ENCODE results near the gene CCDC187.

Gene CCDC187

DNA sequence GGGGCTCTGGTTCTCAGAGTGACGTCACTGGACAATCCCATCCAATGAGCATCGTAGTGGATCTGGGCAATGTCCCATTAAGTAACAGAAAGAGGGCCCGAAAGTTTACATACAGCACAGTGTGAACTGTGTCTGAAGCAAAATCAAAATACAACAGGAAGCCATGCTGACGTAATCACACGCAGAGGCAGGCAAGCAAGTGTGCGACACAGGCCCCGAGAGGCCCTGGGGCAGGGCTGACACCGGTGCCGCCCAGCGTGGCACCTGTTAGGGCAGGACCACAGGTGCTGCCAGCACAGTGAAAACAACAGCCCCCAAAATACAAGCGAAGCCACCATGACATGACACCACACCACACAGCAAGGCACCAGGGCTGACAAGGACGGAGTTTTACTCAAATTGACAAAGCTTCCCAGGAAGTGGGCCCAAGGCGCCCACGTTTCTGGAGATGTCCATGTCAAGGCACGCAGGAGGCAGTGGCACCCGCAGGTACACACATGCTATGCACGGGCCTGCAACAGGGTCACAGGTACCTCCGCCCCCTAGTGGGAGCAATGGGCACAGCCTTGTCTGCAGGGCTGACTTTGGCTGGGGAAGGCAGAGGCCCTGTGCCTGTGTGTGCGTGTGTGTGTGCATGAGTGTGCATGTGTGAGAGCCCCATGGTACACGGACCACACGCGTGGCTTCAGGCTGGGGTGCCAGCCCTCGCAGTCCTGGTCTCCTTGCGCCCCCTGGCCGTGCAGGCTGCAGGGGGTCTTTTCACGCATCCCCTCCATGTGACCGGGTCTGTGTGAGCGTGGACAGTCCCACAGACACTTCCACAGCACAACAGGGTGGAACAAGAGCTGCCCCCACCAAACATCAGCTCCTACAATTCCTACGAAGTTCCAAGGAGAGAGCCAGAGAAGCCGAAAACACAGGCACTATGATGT lies 77.9 kb downstream of the CCDC187 start:
- peak; percentile 47 to 58 for DNase-seq (ENCODE audit: low read depth in 2 of 2)

- no peak for DNase-seq (ENCODE audit: low read depth in 2 of 2)
Observed at GRCh38 chr9:136225366-136225747, 78.5 kb downstream of the CCDC187 start.

DNA sequence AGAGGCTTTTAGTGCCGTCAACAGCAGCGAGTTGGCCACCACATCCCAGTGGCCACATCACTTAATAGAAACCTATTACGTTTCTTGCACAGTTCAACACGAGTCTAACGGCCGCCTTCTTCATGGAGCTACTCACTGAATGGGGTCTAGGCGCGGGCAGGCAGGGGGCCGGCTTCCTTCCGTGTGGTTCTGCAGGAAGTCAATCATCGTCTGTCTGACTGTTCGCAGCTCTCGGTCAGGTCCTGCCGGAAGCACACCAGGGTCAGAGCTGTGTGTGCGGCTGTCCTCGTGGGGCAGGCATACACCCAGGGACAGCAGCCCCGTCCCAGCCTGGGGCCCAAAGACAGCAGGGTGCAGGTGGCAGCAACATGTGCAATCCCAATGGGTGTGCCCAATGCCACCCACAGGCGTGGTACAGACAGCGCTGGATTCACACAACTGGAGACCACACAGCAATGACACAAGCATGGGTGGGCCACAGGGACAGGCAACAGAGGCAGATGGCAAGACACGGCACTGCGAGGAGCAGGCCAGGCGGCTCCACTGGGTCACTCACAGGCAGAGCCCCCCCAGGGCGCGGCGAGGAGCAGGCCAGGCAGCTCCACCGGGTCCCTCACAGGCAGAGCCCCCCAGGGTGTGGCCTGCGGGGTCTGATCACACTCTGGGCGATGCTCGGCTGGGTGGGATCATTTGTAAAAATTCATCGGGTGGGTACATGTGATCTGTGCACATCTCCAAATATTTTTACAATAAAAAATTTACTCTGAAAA lies 79.8 kb downstream of the CCDC187 start:
- DNase-seq (ENCODE audit: low read depth in 2 of 2): no peak

DNA sequence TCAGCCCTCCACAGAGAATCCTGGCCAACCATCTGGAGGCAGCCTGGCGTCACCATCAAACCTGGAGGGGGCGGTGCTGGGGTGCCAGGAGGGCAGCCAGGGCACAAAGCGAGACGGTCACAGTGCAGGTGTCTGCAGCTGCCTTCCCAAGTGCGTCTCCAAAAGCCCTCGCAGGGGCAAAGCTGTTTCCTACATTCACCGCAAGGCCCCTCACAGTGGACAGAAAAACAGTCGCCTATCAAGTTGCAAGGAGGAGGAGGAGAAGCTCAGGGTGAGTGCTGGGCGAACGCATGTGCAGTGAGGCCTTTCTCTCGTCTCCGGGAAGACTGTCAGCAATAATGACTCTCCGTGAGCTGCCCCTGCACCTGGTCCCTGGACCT lies 81.0 kb downstream of the CCDC187 start:
- DNase-seq (ENCODE audit: low read depth in 2 of 2): no peak

GRCh38 chr9:136222166-136222905 lies 81.6 kb downstream of the CCDC187 start:
- no peak for DNase-seq (ENCODE audit: low read depth in 2 of 2)

DNA sequence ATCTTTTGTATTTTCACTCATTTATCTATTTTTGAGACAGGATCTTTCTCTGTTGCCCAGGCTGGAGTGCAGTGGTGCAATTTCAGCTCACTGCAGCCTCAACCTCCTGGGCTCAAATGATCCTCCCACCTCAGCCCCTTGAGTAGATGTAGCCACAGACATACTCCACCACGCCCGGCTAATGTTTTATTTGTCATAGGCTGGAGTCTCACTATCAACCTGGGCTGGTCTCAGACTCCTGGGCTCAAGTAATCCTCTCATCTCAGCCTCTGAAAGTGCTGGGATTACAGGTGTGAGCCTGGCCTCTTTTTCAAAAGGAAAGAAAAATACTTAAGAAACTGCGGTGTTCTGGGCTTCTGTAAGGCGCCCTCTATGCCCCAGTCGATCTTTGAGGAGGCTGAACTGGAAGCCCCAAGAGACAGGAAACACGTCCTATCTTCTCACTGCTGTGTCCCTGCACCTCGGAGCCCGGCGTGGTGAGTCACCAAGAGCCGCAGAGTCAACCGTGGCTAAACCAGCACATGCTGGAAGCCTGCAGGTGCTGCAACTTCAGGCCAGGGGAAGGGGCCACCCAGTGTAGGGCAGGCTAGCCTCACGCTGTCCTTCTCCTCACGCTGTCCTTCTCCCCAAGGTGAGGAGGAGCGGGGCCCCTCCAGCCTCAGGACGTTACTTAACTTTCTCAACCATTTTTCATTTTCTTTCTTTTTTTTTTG lies 83.7 kb downstream of the CCDC187 start:
- DNase-seq (ENCODE audit: low read depth in 2 of 2): peak in 1 of 2 donors; percentile 21

GRCh38 chr9:136219276-136219675 lies 84.6 kb downstream of the CCDC187 start:
- DNase-seq (ENCODE audit: low read depth in 2 of 2): no peak

DNA sequence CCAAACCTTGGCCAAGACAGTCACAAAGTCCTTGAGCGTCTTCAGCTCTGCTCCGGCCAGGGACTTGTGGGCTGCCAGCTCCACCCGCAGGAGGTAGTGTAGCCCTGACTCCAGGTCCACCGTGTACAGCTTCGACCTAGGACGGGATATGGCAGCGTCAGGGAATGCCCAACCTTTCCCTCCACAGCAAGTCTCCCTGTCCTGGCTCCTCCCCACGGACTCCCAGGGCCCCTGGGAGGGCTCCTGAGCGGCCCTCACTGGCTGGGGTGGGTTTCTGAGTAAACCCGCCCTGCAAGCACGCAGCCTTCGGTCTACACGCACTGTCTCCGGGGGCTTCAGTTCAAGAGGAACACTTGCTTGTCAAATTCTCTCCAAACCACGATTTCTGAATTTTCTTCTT lies 85.2 kb downstream of the CCDC187 start:
- DNase-seq (ENCODE audit: low read depth in 2 of 2): no peak

GRCh38 chr9:136218271-136218670 lies 85.6 kb downstream of the CCDC187 start:
- no peak for DNase-seq (ENCODE audit: low read depth in 2 of 2)

GRCh38 chr9:136216541-136217244 lies 87.2 kb downstream of the CCDC187 start:
- no peak for DNase-seq (ENCODE audit: low read depth in 2 of 2)

DNA sequence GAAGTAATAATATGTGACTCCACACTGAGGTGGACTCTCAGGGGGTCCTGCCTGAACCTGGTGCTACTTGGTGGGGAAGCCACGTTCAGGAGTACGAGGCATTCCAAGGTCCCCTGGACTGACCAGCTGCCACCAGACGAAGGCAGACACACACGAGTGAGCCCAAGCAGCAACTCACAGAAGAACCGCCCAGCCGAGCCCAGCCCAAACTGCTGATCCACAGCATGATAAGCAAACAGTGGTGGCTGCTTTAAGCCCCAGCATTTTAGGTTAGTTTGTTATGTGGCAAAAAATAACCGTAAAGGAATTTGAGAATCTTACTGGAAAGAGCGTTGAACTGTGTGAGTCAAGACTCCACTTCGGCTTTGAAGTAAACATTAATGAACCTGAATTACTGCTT lies 90.2 kb downstream of the CCDC187 start:
- DNase-seq (ENCODE audit: low read depth in 2 of 2): no peak

GRCh38 chr9:136212345-136212950 lies 91.4 kb downstream of the CCDC187 start:
- no peak for DNase-seq (ENCODE audit: low read depth in 2 of 2)

GRCh38 chr9:136211441-136212344 lies 92.2 kb downstream of the CCDC187 start:
- DNase-seq (ENCODE audit: low read depth in 2 of 2): no peak

DNA sequence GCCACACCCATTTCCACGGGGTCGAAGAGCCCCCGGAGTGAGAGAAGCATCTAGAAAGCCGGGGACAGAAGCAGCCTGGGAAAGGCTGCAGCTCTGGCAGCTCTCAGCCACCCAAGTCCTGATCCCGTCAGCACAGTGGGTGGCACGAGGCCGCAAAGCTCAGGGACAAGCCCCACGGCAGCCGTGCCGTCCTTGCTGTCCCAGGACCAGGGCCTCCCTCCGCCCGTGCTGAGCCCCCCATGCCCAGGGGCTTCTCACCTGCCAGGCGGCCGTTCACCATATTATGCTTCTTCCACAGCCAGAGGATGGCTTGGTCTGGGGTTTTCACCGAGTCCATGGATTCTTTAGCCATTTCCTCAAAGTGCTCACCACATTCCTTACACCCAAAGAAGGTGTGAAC lies 92.9 kb downstream of the CCDC187 start:
- no peak for DNase-seq (ENCODE audit: low read depth in 2 of 2)

- DNase-seq (ENCODE audit: low read depth in 2 of 2): no peak
Observed at GRCh38 chr9:136210276-136210675, 93.6 kb downstream of the CCDC187 start.

DNA sequence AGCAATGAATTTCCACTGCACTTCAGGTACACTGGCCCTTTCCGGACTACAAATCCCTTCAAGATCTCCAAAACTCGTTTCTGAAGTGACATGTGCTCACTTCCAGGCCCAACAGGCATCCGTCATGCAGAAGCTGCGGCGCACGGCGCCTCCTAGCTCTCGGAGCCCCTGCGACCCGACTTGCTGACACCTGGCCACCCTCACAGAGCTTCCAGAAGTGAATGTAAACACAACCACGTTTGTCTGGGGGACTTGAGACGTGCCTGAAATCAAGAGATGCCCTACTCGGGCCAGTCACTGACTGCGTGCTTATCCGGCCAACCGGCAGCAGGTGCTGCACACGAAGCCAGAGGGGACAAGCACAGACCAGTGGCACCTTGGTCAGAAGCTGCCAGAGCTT lies 94.1 kb downstream of the CCDC187 start:
- DNase-seq (ENCODE audit: low read depth in 2 of 2): no peak

- DNase-seq (ENCODE audit: low read depth in 2 of 2): no peak
Observed at GRCh38 chr9:136209232-136209631, 94.7 kb downstream of the CCDC187 start.

DNA sequence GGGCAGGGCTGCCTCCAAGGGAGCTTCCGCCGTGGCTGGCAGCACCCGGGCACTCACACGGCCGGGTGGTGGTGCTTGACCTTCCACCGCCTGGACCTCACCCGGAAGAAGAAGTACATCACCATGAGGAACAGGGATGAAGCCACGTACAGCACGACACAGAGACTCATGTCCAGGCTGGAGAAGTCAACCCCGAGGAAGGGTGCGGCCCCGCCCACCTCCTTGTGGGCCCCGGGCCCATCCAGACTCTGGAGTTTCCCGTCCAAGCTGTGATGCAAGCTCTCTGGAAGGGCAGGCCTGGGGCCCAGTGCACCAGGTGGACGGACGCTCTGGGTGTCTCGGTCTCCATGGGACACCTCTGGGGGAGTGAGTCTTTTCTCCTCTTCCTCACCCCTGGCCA lies 95.2 kb downstream of the CCDC187 start:
- no peak for DNase-seq (ENCODE audit: low read depth in 2 of 2)

- DNase-seq (ENCODE audit: low read depth in 2 of 2): no peak
Observed at GRCh38 chr9:136207616-136208015, 96.3 kb downstream of the CCDC187 start.
